ENCODE data around the gene BLVRA. TPM values are rescaled to one million over a fixed set of nuclear protein-coding genes. Genes with fewer than 3 reads are reported as not detected.
A peak's percentile ranks its signal among the peaks of the same experiment; 100 is the strongest.
"Not testable (repeated sequence)": the region's sequence is repeated elsewhere in the genome, so short reads cannot be mapped to it uniquely, and the experiment has no call there.

BLVRA gene
- polyA plus RNA-seq, 10 donors, result 27.7 to 37.1 (median 29.6) TPM

DNA sequence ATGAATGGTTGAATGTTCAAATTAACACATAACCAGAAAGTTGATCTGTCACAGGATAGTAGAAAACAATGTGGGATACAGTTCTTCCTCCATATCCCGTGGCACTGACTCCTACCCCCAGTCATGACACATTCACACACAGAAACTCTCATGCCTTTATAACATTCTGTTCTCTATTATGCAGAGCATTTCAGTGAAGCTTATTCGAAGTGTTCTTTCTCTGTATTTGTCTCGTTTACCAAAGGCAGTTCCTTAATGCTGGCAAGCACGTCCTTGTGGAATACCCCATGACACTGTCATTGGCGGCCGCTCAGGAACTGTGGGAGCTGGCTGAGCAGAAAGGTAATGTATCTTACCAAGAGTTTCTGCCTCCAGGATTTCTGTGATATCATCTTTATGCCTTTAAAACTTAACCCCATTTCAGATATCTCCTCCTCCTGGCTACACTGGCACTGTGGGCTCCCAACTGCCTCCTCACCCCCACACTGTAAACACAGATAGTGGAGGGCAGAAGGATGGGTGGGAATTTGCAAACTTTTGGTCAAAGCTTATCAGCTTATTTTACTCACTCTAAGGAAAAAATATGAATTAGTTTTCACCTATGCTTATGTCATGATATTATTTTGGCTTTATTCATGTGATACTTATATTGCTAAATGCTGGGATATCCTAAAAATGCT, 34.1 kb downstream of the BLVRA start:
- no peak for DNase-seq

- no peak for DNase-seq
Measured at GRCh38 chr7:43799605-43800004, 41.1 kb downstream of the BLVRA start.

DNA sequence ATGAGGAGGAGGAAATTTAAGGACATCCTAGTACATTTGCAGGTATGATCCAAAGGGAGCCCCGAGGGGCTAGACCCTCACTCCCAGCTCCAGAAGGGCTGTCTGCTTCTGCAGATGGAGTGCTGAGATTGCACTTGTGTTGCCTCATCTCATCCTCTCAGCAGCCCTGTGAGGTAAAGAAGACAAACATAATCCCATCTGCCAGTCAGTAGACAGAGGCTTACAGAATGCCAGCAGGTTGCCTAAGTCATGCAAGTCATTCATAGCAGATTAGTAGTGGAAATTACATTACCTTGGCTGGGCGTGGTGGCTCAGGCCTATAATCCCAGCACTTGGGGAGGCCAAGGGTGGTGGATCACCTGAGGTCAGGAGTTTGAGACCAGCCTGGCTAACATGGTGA, 45.4 kb downstream of the BLVRA start:
- no peak for DNase-seq

GRCh38 chr7:43808410-43808809, 49.9 kb downstream of the BLVRA start:
- no peak for DNase-seq

- not testable (repeated sequence) for DNase-seq
Measured at GRCh38 chr7:43810195-43810941, 51.9 kb downstream of the BLVRA start.

GRCh38 chr7:43815373-43815772, 56.9 kb downstream of the BLVRA start:
- no peak for DNase-seq

- DNase-seq, result not testable (repeated sequence)
Measured at GRCh38 chr7:43816046-43816797, 57.7 kb downstream of the BLVRA start.

DNA sequence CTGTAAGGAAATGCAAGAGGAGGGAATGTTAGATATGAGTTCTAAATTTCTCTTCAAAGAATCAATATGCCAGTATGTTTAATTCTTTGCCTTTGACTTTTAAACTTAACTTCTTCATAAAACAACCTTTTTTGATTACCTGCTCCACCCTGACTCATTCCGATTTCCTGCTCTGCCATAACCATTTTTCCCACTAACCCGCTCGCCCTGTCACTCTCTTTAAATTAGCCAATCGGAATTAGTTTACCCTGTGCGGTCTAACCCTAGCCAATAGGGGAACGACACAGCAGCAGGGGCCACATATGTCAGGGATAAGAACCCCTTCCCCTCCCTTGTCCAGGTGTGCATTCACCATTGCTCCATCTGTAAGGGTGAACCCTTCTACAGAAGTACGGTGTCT, 64.9 kb downstream of the BLVRA start:
- not testable (repeated sequence) for DNase-seq

GRCh38 chr7:43823941-43824340, 65.5 kb downstream of the BLVRA start:
- DNase-seq, result no peak

DNA sequence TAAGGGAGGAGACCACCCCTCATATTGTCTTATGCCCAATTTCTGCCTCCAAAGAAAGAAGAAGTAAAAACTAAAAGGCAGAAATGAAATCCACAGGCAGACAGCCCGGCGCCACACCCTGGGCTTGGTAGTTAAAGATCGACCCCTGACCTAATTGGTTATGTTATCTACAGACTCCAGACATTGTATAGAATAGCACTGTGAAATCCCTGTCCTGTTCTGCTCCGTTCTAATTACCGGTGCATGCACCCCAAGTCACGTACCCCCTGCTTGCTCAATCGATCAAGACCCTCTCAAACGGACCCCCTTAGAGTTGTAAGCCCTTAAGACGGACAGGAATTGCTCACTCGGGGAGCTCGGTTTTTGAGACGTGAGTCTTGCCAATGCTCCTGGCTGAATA, 66.0 kb downstream of the BLVRA start:
- not testable (repeated sequence) for DNase-seq

DNA sequence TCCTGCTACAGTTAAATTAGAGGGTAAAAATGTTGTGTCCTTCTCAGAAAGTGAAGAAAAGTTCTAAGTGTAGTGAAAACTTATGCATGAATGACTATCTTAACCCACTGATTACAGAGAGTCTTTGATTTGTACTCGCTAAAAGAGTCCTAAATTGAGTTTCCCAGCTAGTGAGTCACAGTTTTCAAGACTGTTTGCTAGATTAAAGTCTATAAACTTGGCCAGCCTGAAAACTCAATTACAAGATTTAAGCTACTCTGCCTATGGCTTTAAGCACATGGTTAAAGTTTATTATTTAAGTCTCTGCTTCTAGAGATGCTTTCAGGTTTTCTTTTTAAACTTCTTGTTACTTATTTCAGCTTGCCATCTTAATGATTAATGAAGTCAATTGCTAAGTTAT, 66.5 kb downstream of the BLVRA start:
- no peak for DNase-seq

- no peak for DNase-seq
Measured at GRCh38 chr7:43825391-43825808, 66.9 kb downstream of the BLVRA start.

DNA sequence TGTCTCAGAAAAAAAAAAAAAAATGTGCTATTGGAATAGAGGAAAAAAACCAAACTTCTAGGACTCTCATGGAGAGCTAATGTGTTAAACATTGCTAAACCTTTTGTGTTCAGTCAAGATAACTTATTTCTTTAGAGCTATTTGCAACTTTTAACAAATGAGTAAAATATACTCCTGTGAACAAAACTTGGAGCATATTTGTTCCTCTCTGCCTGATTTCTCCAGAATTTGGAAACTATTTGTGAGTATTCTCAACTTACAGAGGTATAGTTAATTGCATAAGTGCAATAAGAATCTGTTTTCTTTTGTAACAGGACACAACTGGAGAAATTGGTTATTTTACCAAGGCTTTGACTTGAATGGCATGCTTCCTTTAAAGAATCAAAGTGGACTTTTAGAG, 72.4 kb downstream of the BLVRA start:
- not testable (repeated sequence) for DNase-seq

GRCh38 chr7:43834463-43835251, 76.2 kb downstream of the BLVRA start:
- peak in 2 of 3 donors; percentile 6 to 22 for DNase-seq

DNA sequence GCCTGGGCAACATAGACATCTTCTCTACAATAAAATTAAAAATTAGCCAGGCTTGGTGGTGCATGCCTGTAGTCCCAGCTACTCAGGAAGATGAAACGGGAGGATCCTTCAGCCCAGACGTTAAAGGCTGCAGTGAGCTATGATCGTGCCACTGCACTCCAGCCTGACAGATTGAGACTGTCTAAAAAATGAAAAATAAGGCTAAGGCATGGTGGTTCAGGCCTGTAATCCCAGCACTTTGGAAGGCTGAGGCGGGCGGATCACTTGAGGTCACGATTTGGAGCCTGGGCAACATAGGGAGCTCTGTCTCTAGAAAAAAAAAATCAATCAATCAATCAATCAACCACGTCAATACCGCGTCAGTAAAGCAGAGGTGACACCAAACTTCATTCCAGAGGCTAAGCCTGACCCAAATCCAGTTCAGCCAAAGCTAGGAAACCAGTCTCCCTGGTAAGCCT, 79.8 kb downstream of the BLVRA start:
- no peak for DNase-seq

- no peak for DNase-seq
Measured at GRCh38 chr7:43843296-43843695, 84.8 kb downstream of the BLVRA start.

- DNase-seq, result no peak
Measured at GRCh38 chr7:43844257-43844656, 85.8 kb downstream of the BLVRA start.

GRCh38 chr7:43844662-43845061, 86.2 kb downstream of the BLVRA start:
- DNase-seq, result no peak

DNA sequence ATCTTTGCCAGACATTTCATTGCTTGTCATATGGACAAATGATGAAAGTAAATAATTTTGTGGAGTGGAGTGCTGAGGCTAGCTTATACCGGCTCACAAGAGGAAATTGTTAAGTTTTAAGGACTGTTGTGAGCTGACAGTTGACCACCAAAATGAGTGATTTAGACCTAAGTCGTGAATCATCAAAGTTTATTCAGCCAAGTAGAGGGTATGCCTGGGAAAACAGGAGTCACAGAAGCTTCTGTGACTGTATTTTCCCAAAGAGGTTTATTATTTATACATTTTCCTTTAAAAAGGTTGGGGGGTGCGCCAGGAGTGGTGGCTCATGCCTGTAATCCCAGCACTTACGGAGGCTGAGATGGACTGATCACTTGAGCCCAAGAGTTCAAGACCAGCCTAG, 89.0 kb downstream of the BLVRA start:
- no peak for DNase-seq

DNA sequence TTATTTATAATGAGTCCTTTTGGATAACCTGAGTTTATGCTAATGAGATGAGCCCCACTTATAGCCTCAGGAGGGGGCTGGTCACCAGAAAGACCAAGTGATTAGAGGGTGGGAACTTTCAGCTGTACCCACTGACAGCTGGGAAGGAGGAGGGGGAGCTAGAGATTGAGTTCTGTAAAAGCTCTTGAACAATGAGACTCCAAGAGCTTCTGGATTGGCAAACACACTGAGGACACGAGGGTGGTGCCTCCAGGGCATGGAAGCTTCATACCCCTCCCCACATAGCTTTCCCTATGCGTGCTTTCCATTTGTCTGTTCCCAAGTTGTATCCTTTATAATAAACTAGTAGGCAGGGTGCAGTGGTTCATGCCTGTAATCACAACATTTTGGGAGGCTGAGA, 90.6 kb downstream of the BLVRA start:
- DNase-seq, result no peak

- DNase-seq, result no peak
Measured at GRCh38 chr7:43850348-43851116, 92.1 kb downstream of the BLVRA start.

Data from muscle of back (tissue), 11 donors.